B cell (primary cell): ENCODE data around the gene C19orf81.

Source experiments
- EZH2 ChIP-seq: IDR thresholded peaks from 2 replicates; pipeline ENCODE4 v1.6.1; 2012; ENCODE audit warnings: borderline replicate concordance, low read depth, mild to moderate bottlenecking, moderate library complexity, low read length; ENCODE audit not compliant: insufficient read depth, poor library complexity, severe bottlenecking
- TF ChIP-seq, protein P1 (sequence below): fragments of 200-600 bp; IDR thresholded peaks from one replicate; pipeline ENCODE4 v1.8.0; 2022; ENCODE audit warnings: antibody characterized with exemption, mild to moderate bottlenecking

DNA sequence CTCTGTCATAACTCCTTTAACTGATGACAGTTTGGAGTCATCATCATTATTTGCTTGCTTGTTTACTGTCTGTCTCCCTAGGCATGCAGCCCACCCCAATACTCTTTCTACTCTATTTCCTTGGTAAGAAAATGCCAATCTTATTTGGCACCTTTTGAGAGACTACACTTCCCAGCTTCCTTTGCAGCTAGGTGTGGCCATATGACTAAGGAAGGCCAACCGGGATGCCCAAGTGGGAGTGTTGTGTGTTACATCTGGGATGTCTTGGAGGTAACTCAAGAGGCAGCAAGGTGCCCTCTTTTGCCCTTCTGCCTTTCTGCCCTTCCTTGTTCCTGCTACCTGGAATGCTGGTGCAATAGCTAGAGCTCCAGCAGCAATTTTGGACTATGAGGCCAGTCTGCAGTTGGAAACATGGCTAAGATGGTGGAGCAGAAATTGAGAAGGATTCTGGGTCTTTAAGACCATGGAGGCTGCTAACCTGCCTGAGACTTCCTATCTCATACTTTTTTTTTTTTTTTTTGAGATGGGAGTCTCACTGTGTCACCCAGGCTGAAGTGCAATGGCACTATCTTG lies 27.5 kb downstream of the C19orf81 start:
- TF ChIP-seq, protein P1, sequence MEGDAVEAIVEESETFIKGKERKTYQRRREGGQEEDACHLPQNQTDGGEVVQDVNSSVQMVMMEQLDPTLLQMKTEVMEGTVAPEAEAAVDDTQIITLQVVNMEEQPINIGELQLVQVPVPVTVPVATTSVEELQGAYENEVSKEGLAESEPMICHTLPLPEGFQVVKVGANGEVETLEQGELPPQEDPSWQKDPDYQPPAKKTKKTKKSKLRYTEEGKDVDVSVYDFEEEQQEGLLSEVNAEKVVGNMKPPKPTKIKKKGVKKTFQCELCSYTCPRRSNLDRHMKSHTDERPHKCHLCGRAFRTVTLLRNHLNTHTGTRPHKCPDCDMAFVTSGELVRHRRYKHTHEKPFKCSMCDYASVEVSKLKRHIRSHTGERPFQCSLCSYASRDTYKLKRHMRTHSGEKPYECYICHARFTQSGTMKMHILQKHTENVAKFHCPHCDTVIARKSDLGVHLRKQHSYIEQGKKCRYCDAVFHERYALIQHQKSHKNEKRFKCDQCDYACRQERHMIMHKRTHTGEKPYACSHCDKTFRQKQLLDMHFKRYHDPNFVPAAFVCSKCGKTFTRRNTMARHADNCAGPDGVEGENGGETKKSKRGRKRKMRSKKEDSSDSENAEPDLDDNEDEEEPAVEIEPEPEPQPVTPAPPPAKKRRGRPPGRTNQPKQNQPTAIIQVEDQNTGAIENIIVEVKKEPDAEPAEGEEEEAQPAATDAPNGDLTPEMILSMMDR: no peak
- no peak for TF ChIP-seq EZH2
